ENCODE measurements around the gene LIMK2. TPM values are rescaled to one million over a fixed set of nuclear protein-coding genes. Genes with fewer than 3 reads are reported as not detected.

Gene LIMK2
- total and polyA plus RNA-seq, 8 donors, result 19.9 to 541 (median 97.2) TPM

GRCh38 chr22:31295831-31296657 is 83.9 kb downstream of the LIMK2 start:
- TF ChIP-seq POLR2A (IDR thresholded peaks at IDR 0.05) (no peak), POLR2AphosphoS5 (IDR thresholded peaks at IDR 0.05) (no peak), EP300 (IDR thresholded peaks at IDR 0.05) (no peak)
- TF ChIP-seq, protein P1, sequence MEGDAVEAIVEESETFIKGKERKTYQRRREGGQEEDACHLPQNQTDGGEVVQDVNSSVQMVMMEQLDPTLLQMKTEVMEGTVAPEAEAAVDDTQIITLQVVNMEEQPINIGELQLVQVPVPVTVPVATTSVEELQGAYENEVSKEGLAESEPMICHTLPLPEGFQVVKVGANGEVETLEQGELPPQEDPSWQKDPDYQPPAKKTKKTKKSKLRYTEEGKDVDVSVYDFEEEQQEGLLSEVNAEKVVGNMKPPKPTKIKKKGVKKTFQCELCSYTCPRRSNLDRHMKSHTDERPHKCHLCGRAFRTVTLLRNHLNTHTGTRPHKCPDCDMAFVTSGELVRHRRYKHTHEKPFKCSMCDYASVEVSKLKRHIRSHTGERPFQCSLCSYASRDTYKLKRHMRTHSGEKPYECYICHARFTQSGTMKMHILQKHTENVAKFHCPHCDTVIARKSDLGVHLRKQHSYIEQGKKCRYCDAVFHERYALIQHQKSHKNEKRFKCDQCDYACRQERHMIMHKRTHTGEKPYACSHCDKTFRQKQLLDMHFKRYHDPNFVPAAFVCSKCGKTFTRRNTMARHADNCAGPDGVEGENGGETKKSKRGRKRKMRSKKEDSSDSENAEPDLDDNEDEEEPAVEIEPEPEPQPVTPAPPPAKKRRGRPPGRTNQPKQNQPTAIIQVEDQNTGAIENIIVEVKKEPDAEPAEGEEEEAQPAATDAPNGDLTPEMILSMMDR (IDR thresholded peaks at IDR 0.05), result no peak
- H3K27me3 ChIP-seq, result no peaks in the 10 kb centered on the region
- H3K9me3 ChIP-seq, result no peaks in the 10 kb centered on the region
- intact Hi-C loops (cut with DNase I; ENCODE audit: low total_unique reads), result no loop called here
- WGBS, 5 donors, result 57 to 69% (median 59%) methylated on average over 5 of the region's 5 CpGs
- no peaks in the 10 kb centered on the region for H3K36me3 ChIP-seq
- no peak for DNase-seq
- peak overlapping the region in 4 of 5 donors; percentile 14 to 80 (median 70) for H3K27ac ChIP-seq
- H3K4me1 ChIP-seq, result peaks cover 17 to 59% (median 30%) of the 10 kb centered on the region in 4 donors
- H3K4me3 ChIP-seq, result no peak overlapping the region

DNA sequence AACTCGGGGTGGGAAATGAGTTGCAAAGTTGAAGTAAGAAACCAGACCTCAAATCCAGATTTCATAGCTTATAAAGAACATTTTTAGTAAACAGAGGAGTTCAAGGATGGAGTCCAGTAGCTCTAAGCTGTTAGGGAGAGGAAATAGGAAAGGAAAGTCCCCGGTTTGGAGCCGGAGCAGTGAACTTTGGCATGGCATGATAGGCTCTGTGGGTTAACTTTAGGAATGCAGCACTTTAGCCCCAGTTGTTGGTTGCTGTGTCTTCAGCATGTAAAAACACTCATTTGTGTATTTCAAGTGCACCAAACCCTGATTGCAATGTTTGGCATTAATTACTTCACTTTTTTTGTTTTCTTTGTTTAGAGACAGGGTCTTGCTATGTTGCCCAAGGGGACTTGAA is 88.8 kb downstream of the LIMK2 start:
- no peak overlapping the region for H3K27ac ChIP-seq
- H3K4me1 ChIP-seq, result peaks cover 2 to 19% (median 11%) of the 10 kb centered on the region in 4 donors
- no peaks in the 10 kb centered on the region for H3K36me3 ChIP-seq
- intact Hi-C loops (cut with DNase I; ENCODE audit: low total_unique reads), result no loop called here
- H3K4me3 ChIP-seq, result no peak overlapping the region
- no peak for DNase-seq
- WGBS, 5 donors, result 48 to 67% (median 52%) methylated on average over 3 of the region's 3 CpGs
- TF ChIP-seq EP300 (IDR thresholded peaks at IDR 0.05) (no peak), POLR2A (IDR thresholded peaks at IDR 0.05) (no peak), POLR2AphosphoS5 (IDR thresholded peaks at IDR 0.05) (no peak)
- TF ChIP-seq, protein P1 (IDR thresholded peaks at IDR 0.05), result no peak
- no peaks in the 10 kb centered on the region for H3K9me3 ChIP-seq
- no peaks in the 10 kb centered on the region for H3K27me3 ChIP-seq

- Histone ChIP-seq H3K27me3 (no peaks in the 10 kb centered on the region), H3K9me3 (no peaks in the 10 kb centered on the region), H3K4me3 (no peak overlapping the region), H3K27ac (no peak overlapping the region), H3K36me3 (no peaks in the 10 kb centered on the region), H3K4me1 (peaks cover 0 to 10% (median 6%) of the 10 kb centered on the region in 4 donors)
- intact Hi-C loops (cut with DNase I; ENCODE audit: low total_unique reads), result no loop called here
- DNase-seq, result no peak
- no peak for TF ChIP-seq POLR2AphosphoS5 (IDR thresholded peaks at IDR 0.05)
- no peak for TF ChIP-seq POLR2A (IDR thresholded peaks at IDR 0.05)
- no peak for TF ChIP-seq EP300 (IDR thresholded peaks at IDR 0.05)
- TF ChIP-seq, protein P1 (IDR thresholded peaks at IDR 0.05), result no peak
Measured at GRCh38 chr22:31302006-31302405, 89.9 kb downstream of the LIMK2 start.

DNA sequence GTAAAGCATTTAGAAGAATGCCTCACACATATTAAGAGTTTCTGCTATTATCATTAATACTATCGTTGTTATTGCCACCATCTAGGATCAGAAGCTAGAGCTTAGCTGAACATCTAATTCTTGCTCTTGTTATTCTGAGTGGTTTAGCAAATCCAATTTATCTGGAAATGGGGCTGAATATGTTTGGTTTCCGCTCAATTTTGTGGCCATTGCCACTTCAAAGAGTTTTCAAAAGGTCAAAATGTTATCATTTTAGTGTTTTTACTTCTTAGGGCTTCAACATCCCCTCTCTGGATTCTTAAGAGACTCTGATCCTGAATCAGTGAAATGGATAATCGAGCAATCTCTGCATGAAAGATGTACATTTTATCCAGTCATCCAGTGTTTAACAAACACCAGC is 90.4 kb downstream of the LIMK2 start:
- no peak for DNase-seq
- no peaks in the 10 kb centered on the region for H3K36me3 ChIP-seq
- no peaks in the 10 kb centered on the region for H3K27me3 ChIP-seq
- no peaks in the 10 kb centered on the region for H3K9me3 ChIP-seq
- H3K4me1 ChIP-seq, result peaks cover 0 to 10% (median 3%) of the 10 kb centered on the region in 4 donors
- intact Hi-C loops (cut with DNase I; ENCODE audit: low total_unique reads), result no loop called here
- H3K27ac ChIP-seq, result no peak overlapping the region
- TF ChIP-seq POLR2AphosphoS5 (IDR thresholded peaks at IDR 0.05) (no peak), POLR2A (IDR thresholded peaks at IDR 0.05) (no peak), EP300 (IDR thresholded peaks at IDR 0.05) (no peak)
- TF ChIP-seq, protein P1 (IDR thresholded peaks at IDR 0.05), result no peak
- 78 to 91% (median 90%) methylated on average over 3 of the region's 3 CpGs for WGBS, 5 donors
- H3K4me3 ChIP-seq, result no peak overlapping the region

Data from stomach (tissue), 9 donors.